ENCODE measurements around the gene KDM8.

DNA sequence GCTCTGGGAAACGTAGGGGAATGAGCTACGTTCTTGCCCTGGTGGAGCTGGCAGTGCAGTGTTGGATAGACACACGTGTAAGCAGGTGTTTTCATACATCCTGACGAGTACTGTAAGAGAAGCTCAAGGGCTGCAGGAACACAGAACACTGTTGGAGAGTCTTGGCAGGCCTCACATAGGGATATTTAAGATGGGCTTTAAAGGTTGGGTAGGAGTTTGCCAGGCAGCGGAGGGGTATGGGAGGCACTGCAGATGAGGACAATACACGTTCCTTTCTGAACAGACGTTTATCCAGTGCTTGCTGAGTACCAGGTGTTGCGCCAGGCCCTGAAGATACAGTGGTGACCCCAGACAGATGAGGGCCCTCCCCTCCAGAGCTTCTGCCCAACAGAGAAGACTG lies 6.3 kb downstream of the KDM8 start:
- TF ChIP-seq, protein P1, sequence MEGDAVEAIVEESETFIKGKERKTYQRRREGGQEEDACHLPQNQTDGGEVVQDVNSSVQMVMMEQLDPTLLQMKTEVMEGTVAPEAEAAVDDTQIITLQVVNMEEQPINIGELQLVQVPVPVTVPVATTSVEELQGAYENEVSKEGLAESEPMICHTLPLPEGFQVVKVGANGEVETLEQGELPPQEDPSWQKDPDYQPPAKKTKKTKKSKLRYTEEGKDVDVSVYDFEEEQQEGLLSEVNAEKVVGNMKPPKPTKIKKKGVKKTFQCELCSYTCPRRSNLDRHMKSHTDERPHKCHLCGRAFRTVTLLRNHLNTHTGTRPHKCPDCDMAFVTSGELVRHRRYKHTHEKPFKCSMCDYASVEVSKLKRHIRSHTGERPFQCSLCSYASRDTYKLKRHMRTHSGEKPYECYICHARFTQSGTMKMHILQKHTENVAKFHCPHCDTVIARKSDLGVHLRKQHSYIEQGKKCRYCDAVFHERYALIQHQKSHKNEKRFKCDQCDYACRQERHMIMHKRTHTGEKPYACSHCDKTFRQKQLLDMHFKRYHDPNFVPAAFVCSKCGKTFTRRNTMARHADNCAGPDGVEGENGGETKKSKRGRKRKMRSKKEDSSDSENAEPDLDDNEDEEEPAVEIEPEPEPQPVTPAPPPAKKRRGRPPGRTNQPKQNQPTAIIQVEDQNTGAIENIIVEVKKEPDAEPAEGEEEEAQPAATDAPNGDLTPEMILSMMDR (IDR thresholded peaks at IDR 0.05; ENCODE audit: low read length), result no peak
- no peak for TF ChIP-seq EZH2 (optimal IDR thresholded peaks at IDR 0.05; ENCODE audit: low read depth, low read length)
